SU-DHL-6 (cell line): Measurements from ENCODE around the gene ZGPAT.
A peak's percentile ranks its signal among the peaks of the same experiment; 100 is the strongest.

ENCODE experiments used
- H2AFZ ChIP-seq: fragments of 200-600 bp; sonication (generic); 2 replicates; pipeline ENCODE4 v1.6.1; 2014; ENCODE audit warnings: low read depth, mild to moderate bottlenecking, moderate library complexity, mixed read lengths, antibody characterized with exemption, low read length; ENCODE audit not compliant: severe bottlenecking
- H3F3A ChIP-seq: fragments of 200-600 bp; shearing (Covaris generic); 2 replicates; pipeline ENCODE4 v1.6.0; 2016; ENCODE audit warnings: antibody characterized with exemption, mild to moderate bottlenecking; ENCODE audit not compliant: insufficient read depth
- H3K27ac ChIP-seq: fragments of 200-600 bp; sonication (generic); 2 replicates; pipeline ENCODE4 v1.5.1; 2016; ENCODE audit warnings: low read depth, mild to moderate bottlenecking, low read length, moderate library complexity, mixed read lengths
- H3K27me3 ChIP-seq: fragments of 200-600 bp; sonication (generic), shearing (Covaris generic); 2 replicates; pipeline ENCODE4 v1.6.0; 2014; ENCODE audit warnings: mild to moderate bottlenecking, low read length
- H3K36me3 ChIP-seq: fragments of 200-600 bp; sonication (generic); 2 replicates; pipeline ENCODE4 v1.6.1; 2014; ENCODE audit warnings: mild to moderate bottlenecking, low read length, mixed read lengths
- H3K4me2 ChIP-seq: fragments of 300-600, 200-600 bp; shearing (Covaris generic), sonication (generic); 2 replicates; pipeline ENCODE4 v1.6.0; 2014; ENCODE audit warnings: low read length, low read depth, mild to moderate bottlenecking; ENCODE audit not compliant: poor library complexity, severe bottlenecking
- H3K4me3 ChIP-seq: fragments of 200-600 bp; sonication (generic); 2 replicates; pipeline ENCODE4 v1.5.1; 2014; ENCODE audit warnings: antibody characterized with exemption, low read length, mild to moderate bottlenecking, mixed read lengths; ENCODE audit not compliant: insufficient read depth, poor library complexity, severe bottlenecking
- H3K79me2 ChIP-seq: fragments of 200-600 bp; sonication (generic); 2 replicates; pipeline ENCODE4 v1.6.1; 2014; ENCODE audit warnings: mild to moderate bottlenecking, low read length, moderate library complexity; ENCODE audit not compliant: insufficient read depth
- H3K9ac ChIP-seq: fragments of 200-600 bp; sonication (generic); 2 replicates; pipeline ENCODE4 v1.7.0; 2014; ENCODE audit warnings: mild to moderate bottlenecking, low read length
- H3K9me2 ChIP-seq: fragments of 200-600 bp; sonication (generic); replicated peaks from 2 replicates; pipeline ENCODE4 v1.6.1; 2014; ENCODE audit warnings: low read length; ENCODE audit not compliant: insufficient read depth
- H3K9me3 ChIP-seq: fragments of 200-600 bp; sonication (generic); 2 replicates; pipeline ENCODE4 v1.6.1; 2014; ENCODE audit warnings: low read length, mixed read lengths; ENCODE audit not compliant: insufficient read depth
- H4K20me1 ChIP-seq: fragments of 200-600 bp; sonication (generic); 2 replicates; pipeline ENCODE4 v1.6.1; 2014; ENCODE audit warnings: low read depth, mild to moderate bottlenecking, antibody characterized with exemption, low read length, moderate library complexity, mixed read lengths
- CTCF ChIP-seq: fragments of 200-600 bp; sonication (generic); IDR thresholded peaks from one replicate; pipeline ENCODE4 v1.5.1; 2017; ENCODE audit warnings: antibody characterized with exemption, mild to moderate bottlenecking, low read length, moderate library complexity; ENCODE audit not compliant: insufficient read depth, poor library complexity, severe bottlenecking
- EZH2phosphoT487 ChIP-seq: fragments of 200-600 bp; sonication (generic), shearing (Covaris generic); conservative IDR thresholded peaks from 2 replicates; pipeline ENCODE4 v1.6.1; 2018; ENCODE audit warnings: mild to moderate bottlenecking, antibody characterized with exemption, low read length, moderate library complexity, mixed read lengths

ZGPAT gene

GRCh38 chr20:63735859-63736718, 28.2 kb downstream of the ZGPAT start, which contains the start of gene LIME1:
TSS of gene LIME1 (plus strand) at chr20:63736664. CDS start at chr20:63737550, 886 bp downstream.
- Histone ChIP-seq H3K36me3 (no peaks in the 10 kb centered on the region), H3K4me2 (peak within 1 kb of the TSS; percentile 89), H3K9me3 (no peaks in the 10 kb centered on the region), H4K20me1 (no peaks in the 10 kb centered on the region), H3F3A (peaks cover 26% of the 10 kb centered on the region), H3K9me2 (no peaks in the 10 kb centered on the region), H3K9ac (peak within 1 kb of the TSS; percentile 77), H3K27me3 (no peaks in the 10 kb centered on the region), H2AFZ (no peak within 1 kb of the TSS), H3K4me3 (peak within 1 kb of the TSS; percentile 55), H3K79me2 (peaks cover 10% of the 10 kb centered on the region; the same call in 1 of the 2 replicates), H3K27ac (peak within 1 kb of the TSS; percentile 97)
- TF ChIP-seq EZH2phosphoT487 (no peak), CTCF (no peak)

GRCh38 chr20:63736893-63737694, 29.3 kb downstream of the ZGPAT start:
- H3K9ac ChIP-seq = peak overlapping the region; percentile 77
- H3F3A ChIP-seq = peaks cover 17% of the 10 kb centered on the region
- 0 out of 2 replicates have a peak, but pooled peaks cover 1% of the 10 kb centered on the region for H3K79me2 ChIP-seq
- no peaks in the 10 kb centered on the region for H3K9me2 ChIP-seq
- no peaks in the 10 kb centered on the region for H3K9me3 ChIP-seq
- peak overlapping the region; percentile 55 for H3K4me3 ChIP-seq
- H3K36me3 ChIP-seq = no peaks in the 10 kb centered on the region
- H3K27me3 ChIP-seq = no peaks in the 10 kb centered on the region
- H4K20me1 ChIP-seq = no peaks in the 10 kb centered on the region
- H3K27ac ChIP-seq = peak overlapping the region; percentile 97
- peak overlapping the region; percentile 89 for H3K4me2 ChIP-seq
- H2AFZ ChIP-seq = no peak overlapping the region
- TF ChIP-seq EZH2phosphoT487 = no peak
- no peak for TF ChIP-seq CTCF

- Histone ChIP-seq H3K4me3 (peak overlapping the region; percentile 55), H3F3A (peaks cover 17% of the 10 kb centered on the region), H2AFZ (no peak overlapping the region), H3K79me2 (no peaks in the 10 kb centered on the region), H3K9me2 (no peaks in the 10 kb centered on the region), H4K20me1 (no peaks in the 10 kb centered on the region), H3K4me2 (peak overlapping the region; percentile 89), H3K27me3 (no peaks in the 10 kb centered on the region), H3K27ac (peak overlapping the region; percentile 97), H3K9me3 (no peaks in the 10 kb centered on the region), H3K9ac (peak overlapping the region; percentile 77), H3K36me3 (no peaks in the 10 kb centered on the region)
- no peak for TF ChIP-seq EZH2phosphoT487
- TF ChIP-seq CTCF = no peak
Observed at GRCh38 chr20:63737695-63737944, 29.8 kb downstream of the ZGPAT start.
